Amygdala (tissue), 56 donors: Measurements from ENCODE around the gene SHANK1.

Experiments
- DNase-seq, 56 donors: peaks; one replicate each; lab custom pipeline; 2025; lab: John Stamatoyannopoulos, UW

SHANK1 gene

GRCh38 chr19:50693064-50693975 lies 26.3 kb downstream of the SHANK1 start:
- DNase-seq, result no peak

DNA sequence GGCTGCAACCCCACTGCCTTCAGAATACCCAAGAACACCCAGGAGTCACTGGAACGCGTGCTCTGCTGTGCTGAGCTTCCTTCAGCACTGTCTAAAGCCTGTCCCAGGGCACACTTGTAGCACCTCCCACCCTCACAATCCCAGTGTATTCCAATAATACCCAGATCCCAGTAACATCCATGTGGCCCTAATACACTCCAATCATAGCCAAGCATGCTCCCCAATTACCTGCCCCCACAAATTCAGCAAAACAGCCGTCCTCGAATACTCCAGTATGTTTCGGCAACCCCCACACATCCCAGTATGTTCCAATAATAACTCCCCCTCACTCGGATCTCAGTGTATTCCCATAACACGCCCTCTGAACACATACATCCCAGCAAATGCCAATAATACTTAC lies 29.2 kb downstream of the SHANK1 start:
- DNase-seq, result peak in 2 of 56 donors; percentile 14 to 18

DNA sequence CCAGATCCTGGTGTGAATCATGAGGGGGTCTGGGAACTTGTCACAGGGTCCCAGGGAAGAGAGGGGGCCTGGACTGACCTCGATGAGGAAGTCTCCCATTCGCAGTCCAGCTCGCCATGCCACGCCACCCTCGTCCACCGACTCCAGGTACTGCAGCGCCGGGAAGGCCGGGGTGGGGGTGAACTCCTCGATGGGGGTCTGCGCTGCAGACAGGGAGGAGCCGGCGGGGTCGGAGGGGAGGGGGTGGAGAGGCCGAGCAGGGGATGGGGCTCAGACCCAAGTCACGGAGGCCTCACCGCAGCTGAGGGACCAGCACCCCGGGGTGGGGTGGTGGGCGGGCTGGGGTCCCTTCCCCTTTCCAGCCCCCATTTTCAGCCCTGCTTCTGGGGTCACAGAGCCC lies 30.8 kb downstream of the SHANK1 start:
- no peak for DNase-seq

DNA sequence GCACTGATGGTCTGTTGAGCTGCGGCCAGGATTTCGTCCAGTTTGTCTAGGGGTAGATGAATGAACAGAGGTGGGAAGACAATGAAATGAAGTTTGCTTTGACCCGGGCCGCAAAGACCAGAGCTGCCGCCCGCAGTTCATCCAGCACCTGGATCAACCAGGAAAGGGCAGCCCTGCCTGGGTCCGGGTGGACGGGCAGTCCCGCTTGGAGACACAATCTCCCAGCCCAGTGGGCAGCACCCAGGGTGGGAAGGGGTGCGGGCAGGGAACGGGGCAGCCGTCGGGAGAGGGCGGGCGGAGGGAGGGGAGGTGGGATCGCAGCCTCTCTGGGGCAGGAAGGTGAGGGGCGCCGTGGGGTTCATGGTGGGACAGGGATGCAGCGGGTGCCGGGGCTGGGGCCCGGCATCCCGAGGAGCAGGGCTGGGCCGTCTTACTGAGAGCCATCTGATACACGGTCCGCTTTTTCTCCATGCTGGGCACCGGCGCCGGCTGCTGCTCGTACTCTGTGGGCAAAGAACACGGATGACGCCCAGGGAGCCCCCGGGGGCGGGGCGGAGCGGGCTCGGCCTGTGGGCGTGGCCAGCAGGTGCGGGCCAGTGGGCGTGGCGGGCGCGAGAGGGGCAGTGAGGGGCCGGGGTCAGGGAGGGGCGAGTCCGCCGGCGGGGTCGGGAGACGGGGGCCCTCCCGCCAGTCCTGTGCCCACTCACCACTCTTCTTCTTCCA lies 33.1 kb downstream of the SHANK1 start:
- no peak for DNase-seq

- DNase-seq, result peak in 55 of 56 donors; percentile 5 to 87 (median 56)
Measured at GRCh38 chr19:50679177-50680125, 40.2 kb downstream of the SHANK1 start.

- no peak for DNase-seq
Measured at GRCh38 chr19:50678323-50678722, 41.3 kb downstream of the SHANK1 start.

DNA sequence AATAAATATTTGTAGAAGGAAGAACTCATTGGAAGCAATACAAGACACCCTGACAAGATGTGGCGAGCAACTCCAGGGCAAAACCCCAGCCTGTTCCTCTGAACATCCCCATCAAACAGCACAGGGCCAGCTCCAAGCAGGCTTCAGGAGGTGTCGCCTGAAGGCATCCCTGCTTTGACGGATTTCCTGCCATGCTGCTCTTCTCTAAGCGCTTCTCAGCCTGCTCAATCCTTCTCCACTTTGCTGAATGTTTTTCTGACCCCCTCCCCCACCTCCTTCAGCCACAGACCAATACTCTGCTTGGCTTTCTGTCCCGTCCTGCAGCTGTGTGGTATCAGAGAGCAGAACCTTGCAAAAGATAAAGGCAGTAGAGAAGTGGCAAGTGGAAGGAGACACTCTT lies 42.0 kb downstream of the SHANK1 start:
- no peak for DNase-seq

DNA sequence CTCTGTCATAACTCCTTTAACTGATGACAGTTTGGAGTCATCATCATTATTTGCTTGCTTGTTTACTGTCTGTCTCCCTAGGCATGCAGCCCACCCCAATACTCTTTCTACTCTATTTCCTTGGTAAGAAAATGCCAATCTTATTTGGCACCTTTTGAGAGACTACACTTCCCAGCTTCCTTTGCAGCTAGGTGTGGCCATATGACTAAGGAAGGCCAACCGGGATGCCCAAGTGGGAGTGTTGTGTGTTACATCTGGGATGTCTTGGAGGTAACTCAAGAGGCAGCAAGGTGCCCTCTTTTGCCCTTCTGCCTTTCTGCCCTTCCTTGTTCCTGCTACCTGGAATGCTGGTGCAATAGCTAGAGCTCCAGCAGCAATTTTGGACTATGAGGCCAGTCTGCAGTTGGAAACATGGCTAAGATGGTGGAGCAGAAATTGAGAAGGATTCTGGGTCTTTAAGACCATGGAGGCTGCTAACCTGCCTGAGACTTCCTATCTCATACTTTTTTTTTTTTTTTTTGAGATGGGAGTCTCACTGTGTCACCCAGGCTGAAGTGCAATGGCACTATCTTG lies 42.9 kb downstream of the SHANK1 start:
- DNase-seq, result no peak

GRCh38 chr19:50673118-50673517 lies 46.5 kb downstream of the SHANK1 start:
- DNase-seq, result no peak

GRCh38 chr19:50670102-50670380 lies 49.6 kb downstream of the SHANK1 start:
- peak in 1 of 56 donors; percentile 10 for DNase-seq

GRCh38 chr19:50669302-50670101 lies 50.1 kb downstream of the SHANK1 start:
- peak in 21 of 56 donors; percentile 1 to 64 (median 19) for DNase-seq

DNA sequence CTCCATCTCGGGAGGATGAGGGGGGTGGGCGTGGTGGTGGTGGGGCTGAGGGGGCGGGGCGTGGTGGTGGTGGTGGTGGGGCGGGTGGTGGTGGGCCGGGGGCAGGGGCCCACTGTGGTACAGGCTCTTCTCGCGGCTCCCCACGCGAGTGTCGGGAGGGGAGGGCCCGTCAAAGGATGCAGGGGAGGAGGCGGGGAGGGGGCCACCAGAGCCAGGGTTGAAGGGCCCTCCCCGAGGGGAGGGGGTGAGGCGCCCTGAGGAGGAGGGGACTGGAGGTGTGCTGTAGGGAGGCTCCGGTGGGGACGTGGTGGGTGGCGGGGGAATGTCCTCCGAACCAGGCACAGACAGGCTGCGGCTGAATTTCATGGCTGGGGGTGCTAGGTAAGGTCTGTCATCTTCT lies 50.7 kb downstream of the SHANK1 start:
- no peak for DNase-seq

- DNase-seq, result no peak
Measured at GRCh38 chr19:50668416-50668815, 51.2 kb downstream of the SHANK1 start.

DNA sequence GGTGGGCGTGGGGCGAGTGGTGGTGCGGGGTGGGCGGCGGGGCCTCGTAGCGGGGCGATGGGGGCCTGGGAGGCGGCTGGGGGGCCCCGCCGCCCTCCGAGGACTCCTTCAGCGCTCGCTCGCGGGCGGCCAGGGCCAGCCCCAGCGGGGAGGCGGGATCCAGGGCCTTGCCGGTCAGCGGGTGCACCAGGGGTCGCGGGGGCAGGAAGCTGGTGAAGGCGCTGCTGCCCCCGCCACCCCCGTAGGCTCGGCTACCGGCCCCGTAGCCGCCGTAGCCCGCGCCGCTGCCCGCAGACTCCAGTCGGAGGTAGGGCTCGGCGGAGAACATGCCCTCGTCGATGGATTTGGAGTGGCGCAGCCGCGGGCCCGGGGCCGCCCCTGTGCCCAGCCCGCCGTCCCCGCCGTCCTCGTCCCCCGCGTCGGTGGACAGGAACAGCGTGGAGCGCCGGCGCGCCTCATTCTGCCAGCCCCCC lies 51.8 kb downstream of the SHANK1 start:
- DNase-seq, result no peak

DNA sequence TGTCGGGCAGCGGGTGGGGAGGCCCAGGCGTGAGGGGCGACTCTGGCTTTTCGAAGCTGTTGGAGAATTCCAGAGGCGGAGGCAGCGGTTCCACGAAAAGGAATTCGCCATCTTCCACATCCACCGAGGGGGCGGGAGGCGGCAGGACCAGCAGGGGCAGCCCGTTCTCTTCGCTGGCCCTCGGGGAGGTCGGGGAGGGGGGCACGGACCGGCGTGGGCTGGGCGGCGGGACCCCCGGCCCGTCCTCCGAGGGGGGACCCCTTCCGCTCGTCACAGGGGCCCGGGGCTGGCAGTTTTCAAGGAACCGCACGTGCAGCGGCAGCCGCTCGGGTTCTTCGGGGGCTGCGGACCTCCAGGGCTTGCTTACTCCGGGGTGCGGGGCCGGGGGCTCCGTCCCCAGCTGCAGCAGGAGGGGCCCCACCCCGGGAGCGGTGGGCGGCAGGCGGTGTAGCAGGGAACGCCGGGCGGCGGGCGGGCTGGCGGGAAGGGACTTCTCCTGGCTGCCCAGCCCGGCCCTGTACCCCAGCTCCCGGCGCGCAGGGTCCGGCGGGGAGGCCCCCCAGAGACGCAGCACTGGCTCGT lies 52.3 kb downstream of the SHANK1 start:
- DNase-seq, result no peak

- DNase-seq, result peak in 1 of 56 donors; percentile 36
Measured at GRCh38 chr19:50666346-50667176, 53.0 kb downstream of the SHANK1 start.

DNA sequence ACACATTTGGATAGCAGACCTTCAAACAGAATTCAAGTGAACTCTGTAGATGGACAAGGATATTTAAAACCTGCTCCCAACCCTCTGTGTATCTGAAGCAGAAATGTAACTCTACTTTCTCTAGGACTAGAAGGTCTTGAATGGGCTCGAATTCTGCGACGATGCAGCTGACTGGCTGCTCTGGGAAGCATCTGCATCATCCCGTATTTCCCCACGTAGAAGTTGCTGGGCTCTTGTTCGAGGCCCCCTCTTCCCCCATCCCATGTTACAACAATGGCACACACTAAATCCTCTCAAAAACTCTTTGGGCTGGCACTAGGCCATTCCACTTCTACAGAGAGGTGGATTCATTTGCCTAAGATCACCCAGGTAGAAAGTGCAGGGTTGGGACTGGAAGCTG lies 55.4 kb downstream of the SHANK1 start:
- DNase-seq, result no peak

DNA sequence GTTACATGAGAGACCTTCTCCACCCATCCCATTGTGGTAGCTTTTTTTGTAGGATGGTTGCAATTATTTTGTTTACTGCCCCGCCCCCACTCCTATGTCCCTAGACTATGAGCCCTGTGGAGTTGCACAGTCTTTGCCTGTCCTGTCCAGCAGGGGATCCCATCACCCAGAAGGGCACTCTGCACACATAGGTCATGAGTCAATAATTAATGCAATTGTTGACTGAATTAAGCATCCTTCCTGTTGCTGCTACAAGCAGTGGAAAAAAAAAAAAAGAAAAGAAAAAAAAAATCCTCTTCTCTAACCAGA lies 56.2 kb downstream of the SHANK1 start:
- DNase-seq, result no peak
